ENCODE results near the gene NR3C2.

GRCh38 chr4:148108766-148109165 is 333.4 kb downstream of the NR3C2 start:
- TF ChIP-seq EZH2phosphoT487 (IDR thresholded peaks at IDR 0.05; ENCODE audit: borderline replicate concordance, low read depth, low read length), result no peak
- TF ChIP-seq, protein P1, sequence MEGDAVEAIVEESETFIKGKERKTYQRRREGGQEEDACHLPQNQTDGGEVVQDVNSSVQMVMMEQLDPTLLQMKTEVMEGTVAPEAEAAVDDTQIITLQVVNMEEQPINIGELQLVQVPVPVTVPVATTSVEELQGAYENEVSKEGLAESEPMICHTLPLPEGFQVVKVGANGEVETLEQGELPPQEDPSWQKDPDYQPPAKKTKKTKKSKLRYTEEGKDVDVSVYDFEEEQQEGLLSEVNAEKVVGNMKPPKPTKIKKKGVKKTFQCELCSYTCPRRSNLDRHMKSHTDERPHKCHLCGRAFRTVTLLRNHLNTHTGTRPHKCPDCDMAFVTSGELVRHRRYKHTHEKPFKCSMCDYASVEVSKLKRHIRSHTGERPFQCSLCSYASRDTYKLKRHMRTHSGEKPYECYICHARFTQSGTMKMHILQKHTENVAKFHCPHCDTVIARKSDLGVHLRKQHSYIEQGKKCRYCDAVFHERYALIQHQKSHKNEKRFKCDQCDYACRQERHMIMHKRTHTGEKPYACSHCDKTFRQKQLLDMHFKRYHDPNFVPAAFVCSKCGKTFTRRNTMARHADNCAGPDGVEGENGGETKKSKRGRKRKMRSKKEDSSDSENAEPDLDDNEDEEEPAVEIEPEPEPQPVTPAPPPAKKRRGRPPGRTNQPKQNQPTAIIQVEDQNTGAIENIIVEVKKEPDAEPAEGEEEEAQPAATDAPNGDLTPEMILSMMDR (conservative IDR thresholded peaks at IDR 0.05; ENCODE audit: low read length), result no peak

Measured in OCI-LY7 (cell line).